ENCODE data around the gene SERGEF. TPM values are rescaled to one million over a fixed set of nuclear protein-coding genes. Genes with fewer than 3 reads are reported as not detected.
"Not testable (repeated sequence)": the region's sequence is repeated elsewhere in the genome, so short reads cannot be mapped to it uniquely, and the experiment has no call there.

SERGEF gene
- total RNA-seq, 1 donor from 2014 or later, result 46.4 TPM

- DNase-seq (ENCODE audit: low spot score), result no peak
Measured at GRCh38 chr11:18000760-18001159, 12.1 kb downstream of the SERGEF start.

- DNase-seq (ENCODE audit: low spot score), result not testable (repeated sequence)
Measured at GRCh38 chr11:18000128-18000527, 12.7 kb downstream of the SERGEF start.

GRCh38 chr11:17992916-17993315 lies 19.9 kb downstream of the SERGEF start:
- no peak for DNase-seq (ENCODE audit: low spot score)

- no peak for DNase-seq (ENCODE audit: low spot score)
Measured at GRCh38 chr11:17991783-17992433, 20.9 kb downstream of the SERGEF start.

- DNase-seq (ENCODE audit: low spot score), result no peak
Measured at GRCh38 chr11:17989306-17989705, 23.5 kb downstream of the SERGEF start.

GRCh38 chr11:17988465-17988864 lies 24.4 kb downstream of the SERGEF start:
- DNase-seq (ENCODE audit: low spot score), result no peak

GRCh38 chr11:17987826-17988225 lies 25.0 kb downstream of the SERGEF start:
- no peak for DNase-seq (ENCODE audit: low spot score)

- DNase-seq (ENCODE audit: low spot score), result no peak
Measured at GRCh38 chr11:17986711-17987220, 26.1 kb downstream of the SERGEF start.

GRCh38 chr11:17986007-17986710 lies 26.7 kb downstream of the SERGEF start:
- no peak for DNase-seq (ENCODE audit: low spot score)

- no peak for DNase-seq (ENCODE audit: low spot score)
Measured at GRCh38 chr11:17985517-17985916, 27.3 kb downstream of the SERGEF start.

GRCh38 chr11:17983569-17983968 lies 29.3 kb downstream of the SERGEF start:
- DNase-seq (ENCODE audit: low spot score), result no peak

GRCh38 chr11:17979770-17980371 lies 33.0 kb downstream of the SERGEF start:
- DNase-seq (ENCODE audit: low spot score), result no peak

- no peak for DNase-seq (ENCODE audit: low spot score)
Measured at GRCh38 chr11:17978553-17979287, 34.1 kb downstream of the SERGEF start.

GRCh38 chr11:17976651-17977050 lies 36.2 kb downstream of the SERGEF start:
- DNase-seq (ENCODE audit: low spot score), result no peak

GRCh38 chr11:17974246-17974645 lies 38.6 kb downstream of the SERGEF start:
- DNase-seq (ENCODE audit: low spot score), result no peak

GRCh38 chr11:17972987-17973386 lies 39.9 kb downstream of the SERGEF start:
- peak; percentile 47 for DNase-seq (ENCODE audit: low spot score)

- no peak for DNase-seq (ENCODE audit: low spot score)
Measured at GRCh38 chr11:17968206-17968605, 44.6 kb downstream of the SERGEF start.

- no peak for DNase-seq (ENCODE audit: low spot score)
Measured at GRCh38 chr11:17967661-17968060, 45.2 kb downstream of the SERGEF start.

GRCh38 chr11:17960091-17960490 lies 52.8 kb downstream of the SERGEF start:
- DNase-seq (ENCODE audit: low spot score), result no peak

- no peak for DNase-seq (ENCODE audit: low spot score)
Measured at GRCh38 chr11:17958446-17958845, 54.4 kb downstream of the SERGEF start.

- no peak for DNase-seq (ENCODE audit: low spot score)
Measured at GRCh38 chr11:17954395-17955252, 58.2 kb downstream of the SERGEF start.
